Ascending aorta (tissue), 2 donors: ENCODE results near the gene NKAIN2. TPM values are rescaled to one million over a fixed set of nuclear protein-coding genes. Genes with fewer than 3 reads are reported as not detected.

Experiments
- DNase-seq, 2 donors: peaks; one replicate each; pipeline ENCODE4 v3.0.0-alpha.2; 2019; ENCODE audit warnings: low spot score in 2 of 2
- H3K27ac ChIP-seq, 2 donors: fragments of 200-600 bp; sonication (generic); one replicate each; pipeline ENCODE4 v1.5.1; 2016 to 2017; ENCODE audit warnings: mild to moderate bottlenecking in 1 of 2
- H3K27me3 ChIP-seq: fragments of 200-600 bp; sonication (generic); one replicate; pipeline ENCODE4 v1.5.1; 2017
- H3K36me3 ChIP-seq, 2 donors: fragments of 200-600 bp; sonication (generic); one replicate each; pipeline ENCODE4 v1.5.1; 2016
- H3K4me1 ChIP-seq, 2 donors: fragments of 200-600 bp; sonication (generic); one replicate each; pipeline ENCODE4 v1.5.1; 2016 to 2017; ENCODE audit warnings: mild to moderate bottlenecking in 1 of 2
- H3K4me3 ChIP-seq, 2 donors: fragments of 200-600 bp; sonication (generic); one replicate each; pipeline ENCODE4 v1.5.1; 2016 to 2017; ENCODE audit warnings: mild to moderate bottlenecking in 1 of 2
- H3K9me3 ChIP-seq, 2 donors: fragments of 200-600 bp; sonication (generic); one replicate each; pipeline ENCODE4 v1.5.1; 2016
- CTCF ChIP-seq, 3 experiments: fragments of 200-600 bp in 2 of 3; fragments of 450-650 bp in 1 of 3; sonication (generic) in 2 of 3; IDR thresholded peaks; one replicate each; pipeline ENCODE4 v1.5.1; 2016 to 2019; ENCODE audit warnings: antibody characterized with exemption in 3 of 3, mild to moderate bottlenecking in 1 of 3, moderate library complexity in 1 of 3
- intact Hi-C: fragments of 100-400 bp; cut with DNase I; formaldehyde crosslinking; loops from one replicate; pipeline ENCODE4 v1.15.1; 2023
- total RNA-seq: library from RNA; depleted of rRNA; stranded (reverse); fragments of >200 nt; gene quantifications from one replicate; pipeline ENCODE4 v1.1.0, GENCODE V29; 2016

The NKAIN2 gene
- total RNA-seq, 1 donor from 2014 or later = 0.11 TPM

GRCh38 chr6:124795643-124796463 lies 992.2 kb downstream of the NKAIN2 start:
- Histone ChIP-seq H3K27ac (no peak overlapping the region), H3K36me3 (no peaks in the 10 kb centered on the region), H3K4me3 (no peak overlapping the region), H3K9me3 (no peaks in the 10 kb centered on the region), H3K27me3 (no peaks in the 10 kb centered on the region), H3K4me1 (no peaks in the 10 kb centered on the region)
- intact Hi-C loops = no loop called here
- no peak for TF ChIP-seq CTCF (IDR thresholded peaks at IDR 0.05)
- DNase-seq = no peak

- H3K4me1 ChIP-seq = no peaks in the 10 kb centered on the region
- H3K4me3 ChIP-seq = no peak overlapping the region
- no peaks in the 10 kb centered on the region for H3K27me3 ChIP-seq
- TF ChIP-seq CTCF (IDR thresholded peaks at IDR 0.05) = no peak
- DNase-seq = no peak
- H3K27ac ChIP-seq = no peak overlapping the region
- H3K36me3 ChIP-seq = no peaks in the 10 kb centered on the region
- no peaks in the 10 kb centered on the region for H3K9me3 ChIP-seq
- intact Hi-C loops = no loop called here
Observed at GRCh38 chr6:124796464-124796970, 992.9 kb downstream of the NKAIN2 start.

- TF ChIP-seq CTCF (IDR thresholded peaks at IDR 0.05) = no peak
- H3K4me3 ChIP-seq = no peak overlapping the region
- no peaks in the 10 kb centered on the region for H3K4me1 ChIP-seq
- no peak for DNase-seq
- no peaks in the 10 kb centered on the region for H3K27me3 ChIP-seq
- H3K9me3 ChIP-seq = no peaks in the 10 kb centered on the region
- H3K36me3 ChIP-seq = no peaks in the 10 kb centered on the region
- H3K27ac ChIP-seq = no peak overlapping the region
- intact Hi-C loops = no loop called here
Observed at GRCh38 chr6:124797224-124797623, 993.6 kb downstream of the NKAIN2 start.

GRCh38 chr6:124798942-124799496 lies 995.4 kb downstream of the NKAIN2 start:
- no peak for DNase-seq
- no peak overlapping the region for H3K27ac ChIP-seq
- H3K9me3 ChIP-seq = no peaks in the 10 kb centered on the region
- no peaks in the 10 kb centered on the region for H3K27me3 ChIP-seq
- intact Hi-C loops = no loop called here
- H3K36me3 ChIP-seq = no peaks in the 10 kb centered on the region
- no peaks in the 10 kb centered on the region for H3K4me1 ChIP-seq
- no peak for TF ChIP-seq CTCF (IDR thresholded peaks at IDR 0.05)
- H3K4me3 ChIP-seq = no peak overlapping the region

- no peaks in the 10 kb centered on the region for H3K36me3 ChIP-seq
- H3K4me1 ChIP-seq = no peaks in the 10 kb centered on the region
- no peak overlapping the region for H3K4me3 ChIP-seq
- intact Hi-C loops = no loop called here
- no peaks in the 10 kb centered on the region for H3K27me3 ChIP-seq
- no peak overlapping the region for H3K27ac ChIP-seq
- no peak for TF ChIP-seq CTCF (IDR thresholded peaks at IDR 0.05)
- H3K9me3 ChIP-seq = no peaks in the 10 kb centered on the region
- DNase-seq = no peak
Observed at GRCh38 chr6:124799638-124800037, 996.0 kb downstream of the NKAIN2 start.
